ENCODE data around the gene IL1RAPL1.
A peak's percentile ranks its signal among the peaks of the same experiment; 100 is the strongest.

IL1RAPL1 gene

DNA sequence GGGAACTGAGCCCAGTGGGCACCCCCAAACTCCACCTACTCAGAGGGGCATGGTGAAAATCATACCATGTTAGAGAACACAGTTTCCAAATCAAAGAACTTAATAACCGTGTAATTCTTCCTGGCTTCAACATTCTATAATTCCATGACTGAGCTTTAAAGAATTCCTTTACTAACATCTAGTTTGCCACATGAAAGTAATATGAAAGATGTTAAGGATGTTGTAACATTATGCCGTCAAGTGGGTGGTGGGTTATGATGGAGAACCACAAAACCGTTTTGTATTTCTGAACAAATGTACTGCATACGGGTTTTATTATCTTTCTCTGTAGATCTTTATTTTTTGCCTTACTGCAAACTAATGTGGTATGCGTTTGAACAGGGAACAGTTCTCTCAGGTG, 1079.1 kb downstream of the IL1RAPL1 start:
- H3K27ac ChIP-seq: no peak overlapping the region
- TF ChIP-seq ZFX (IDR thresholded peaks at IDR 0.05) (no peak), CTCF (conservative IDR thresholded peaks at IDR 0.05) (no peak)

DNA sequence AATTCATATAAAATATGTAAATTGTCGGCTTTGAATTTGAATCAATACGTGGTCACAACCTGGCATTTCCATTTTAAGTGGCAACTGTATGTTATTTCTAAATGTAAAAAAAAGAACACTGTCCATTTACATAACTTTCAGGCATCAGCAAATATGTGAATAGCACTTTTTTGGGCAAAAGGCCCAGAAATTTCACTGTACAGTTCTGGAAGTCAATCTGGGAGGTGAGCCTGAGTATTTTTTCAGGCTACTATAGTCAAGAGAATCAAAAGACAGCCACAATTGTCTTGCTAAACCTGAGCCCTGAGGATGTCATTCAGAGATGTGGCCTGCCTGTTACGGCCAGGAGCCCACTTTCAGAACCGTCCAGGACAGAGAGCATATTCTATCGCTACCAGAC, 1084.2 kb downstream of the IL1RAPL1 start:
- H3K27ac ChIP-seq: no peak overlapping the region
- TF ChIP-seq ZFX (IDR thresholded peaks at IDR 0.05) (no peak), CTCF (conservative IDR thresholded peaks at IDR 0.05) (no peak)

DNA sequence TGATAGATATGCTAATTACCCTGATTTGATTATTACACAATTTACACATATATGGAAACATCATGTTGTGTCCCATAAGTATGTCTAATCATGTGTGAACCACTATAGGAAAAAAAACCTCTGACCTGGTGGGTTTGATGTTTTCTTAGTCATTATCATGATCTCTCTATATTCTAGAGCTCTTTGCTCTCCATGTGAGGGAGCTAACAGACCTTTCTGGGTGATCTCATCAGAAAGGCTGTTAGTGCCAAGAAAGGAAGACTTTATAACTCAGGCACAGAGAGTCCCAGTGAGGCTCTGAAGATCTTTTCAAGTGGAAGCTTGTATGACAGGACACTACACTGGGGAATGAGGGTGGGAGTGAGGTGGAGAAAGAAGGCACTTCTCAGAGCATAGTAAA, 1100.4 kb downstream of the IL1RAPL1 start:
- no peak overlapping the region for H3K27ac ChIP-seq
- TF ChIP-seq CTCF (conservative IDR thresholded peaks at IDR 0.05): peak; percentile 9; the same call in 1 of the 2 replicates
- TF ChIP-seq ZFX (IDR thresholded peaks at IDR 0.05): no peak

DNA sequence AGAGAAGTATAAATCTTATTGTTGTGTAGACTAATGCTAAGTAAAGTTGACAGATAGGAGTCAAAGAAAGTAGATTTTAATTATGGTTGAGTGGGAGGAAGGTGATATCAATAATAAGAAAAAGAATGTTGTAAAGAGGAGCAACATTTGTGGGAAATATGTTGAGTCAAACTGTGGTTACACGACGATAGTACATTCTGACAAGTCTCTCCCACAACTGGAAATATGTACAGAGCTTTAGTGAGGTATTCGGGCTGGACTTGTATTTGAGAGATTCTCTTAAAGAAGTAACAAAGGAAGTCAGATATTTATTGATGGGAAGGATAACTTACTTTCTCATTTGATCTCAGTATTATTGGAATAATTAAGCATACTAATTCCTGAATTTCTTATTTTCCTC, 1102.8 kb downstream of the IL1RAPL1 start:
- TF ChIP-seq CTCF (conservative IDR thresholded peaks at IDR 0.05) (no peak), ZFX (IDR thresholded peaks at IDR 0.05) (no peak)
- no peak overlapping the region for H3K27ac ChIP-seq

GRCh38 chrX:29691044-29691443, 1103.8 kb downstream of the IL1RAPL1 start:
- H3K27ac ChIP-seq: no peak overlapping the region

GRCh38 chrX:29693912-29694311, 1106.7 kb downstream of the IL1RAPL1 start:
- no peak for TF ChIP-seq ZFX (IDR thresholded peaks at IDR 0.05)
- TF ChIP-seq CTCF (conservative IDR thresholded peaks at IDR 0.05): no peak
- H3K27ac ChIP-seq: no peak overlapping the region

More at GRCh38 chrX:29691044-29691443, 1103.8 kb downstream of the IL1RAPL1 start:
- no peak for TF ChIP-seq CTCF (conservative IDR thresholded peaks at IDR 0.05)
- no peak for TF ChIP-seq ZFX (IDR thresholded peaks at IDR 0.05)

DNA sequence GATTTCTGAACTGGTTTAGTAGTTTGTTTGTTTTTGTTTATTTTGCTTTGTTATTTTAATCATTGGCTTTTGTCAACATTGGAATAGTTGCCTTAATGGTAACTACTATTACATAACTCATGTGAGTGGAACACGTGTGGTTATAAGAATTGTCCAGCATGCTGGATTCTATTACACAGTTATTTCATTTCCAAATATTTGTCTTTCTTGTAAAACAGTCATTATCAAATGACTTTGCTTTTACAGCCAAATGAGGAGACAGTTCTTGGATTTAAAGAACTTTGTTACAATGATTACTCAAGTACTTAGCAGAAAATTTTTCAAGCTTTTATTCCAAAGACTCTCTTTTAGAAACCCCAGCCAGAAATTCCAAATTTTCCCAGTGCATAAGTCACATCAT, 1112.0 kb downstream of the IL1RAPL1 start:
- no peak for TF ChIP-seq CTCF (conservative IDR thresholded peaks at IDR 0.05)
- TF ChIP-seq ZFX (IDR thresholded peaks at IDR 0.05): no peak
- no peak overlapping the region for H3K27ac ChIP-seq

Measured in C4-2B (cell line).